K562 treated with DMSO at 1 percent for 4 hours (cell line): ENCODE results near the gene SPRED2. TPM values are rescaled to one million over a fixed set of nuclear protein-coding genes. Genes with fewer than 3 reads are reported as not detected.

Experiments used
- total RNA-seq: library from RNA; unstranded; fragments of 300-600 nt; gene quantifications from 2 replicates; pipeline ENCODE4 v1.2.3, GENCODE V29; 2022; ENCODE audit not compliant: insufficient read depth

Gene SPRED2, protein sequence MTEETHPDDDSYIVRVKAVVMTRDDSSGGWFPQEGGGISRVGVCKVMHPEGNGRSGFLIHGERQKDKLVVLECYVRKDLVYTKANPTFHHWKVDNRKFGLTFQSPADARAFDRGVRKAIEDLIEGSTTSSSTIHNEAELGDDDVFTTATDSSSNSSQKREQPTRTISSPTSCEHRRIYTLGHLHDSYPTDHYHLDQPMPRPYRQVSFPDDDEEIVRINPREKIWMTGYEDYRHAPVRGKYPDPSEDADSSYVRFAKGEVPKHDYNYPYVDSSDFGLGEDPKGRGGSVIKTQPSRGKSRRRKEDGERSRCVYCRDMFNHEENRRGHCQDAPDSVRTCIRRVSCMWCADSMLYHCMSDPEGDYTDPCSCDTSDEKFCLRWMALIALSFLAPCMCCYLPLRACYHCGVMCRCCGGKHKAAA
- total RNA-seq, result 17.8 and 21.5 TPM in 2 replicates

DNA sequence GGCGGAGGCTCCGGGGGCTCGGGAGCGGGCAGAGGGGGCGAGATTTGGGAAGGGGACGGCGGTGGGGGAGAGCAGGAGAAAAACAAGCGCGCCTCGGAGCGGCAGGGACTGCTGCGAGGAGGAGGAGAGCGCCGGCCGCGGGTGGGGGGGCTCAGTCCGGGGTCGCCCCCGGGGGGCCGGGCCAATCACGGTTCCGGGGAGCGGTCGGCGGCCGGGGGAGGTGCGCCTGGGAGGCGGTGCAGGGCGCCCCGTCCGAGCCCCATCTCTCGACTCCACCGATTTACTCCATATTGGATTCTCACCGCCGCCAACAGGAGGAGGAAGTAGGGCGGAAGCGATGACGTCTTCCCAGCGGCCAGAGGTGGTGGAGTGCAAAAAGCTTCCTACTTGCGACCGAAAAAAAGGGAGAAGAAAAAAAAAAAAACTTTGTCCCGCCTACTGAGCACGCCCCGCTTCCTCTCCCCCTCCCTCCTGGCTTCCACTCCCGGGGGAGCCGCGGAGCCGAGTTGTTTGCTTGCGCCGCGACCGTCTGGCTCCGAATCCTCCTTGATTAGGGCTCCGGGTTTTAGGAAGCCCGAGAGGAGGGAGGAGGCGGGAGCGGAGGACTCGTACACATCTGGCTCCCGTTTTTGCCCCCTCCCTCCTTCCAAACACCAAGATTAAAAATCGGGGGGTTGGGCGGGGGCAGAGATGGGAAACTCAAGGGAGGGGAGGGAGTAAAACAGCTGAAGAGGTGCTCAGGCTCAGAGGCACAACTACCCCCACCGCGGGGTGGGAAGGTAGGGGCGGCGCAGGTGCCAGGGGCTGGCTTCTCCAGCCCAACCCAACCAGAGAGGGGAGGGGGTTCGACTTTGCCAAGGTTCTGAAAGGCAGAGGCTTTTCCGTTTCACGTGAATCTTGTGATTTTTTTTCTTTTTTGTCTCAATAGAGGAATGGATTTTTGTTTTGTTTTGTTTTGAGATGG, at the start of gene SPRED2:
TSS of gene SPRED2 (minus strand) at position 373 of the 964 bp plus-strand sequence. CDS start 612 bp downstream, outside the sequence.

Other genes starting within 250 kb of the SPRED2 start
- 161 and 183 TPM in 2 replicates for gene ACTR2, start 204.8 kb downstream of the SPRED2 start, total RNA-seq